GM21381 (cell line): ENCODE results near the gene CSKMT.
A peak's percentile ranks its signal among the peaks of the same experiment; 100 is the strongest.
"Not testable (repeated sequence)": the region's sequence is repeated elsewhere in the genome, so short reads cannot be mapped to it uniquely, and the experiment has no call there.

Experiments
- ATAC-seq: cut with Tn5 transposase; IDR thresholded peaks from one replicate; pipeline ENCODE4 v1.9.1; 2021; ENCODE audit warnings: mild to moderate bottlenecking, moderate library complexity; ENCODE audit not compliant: unreplicated experiment

The CSKMT gene

DNA sequence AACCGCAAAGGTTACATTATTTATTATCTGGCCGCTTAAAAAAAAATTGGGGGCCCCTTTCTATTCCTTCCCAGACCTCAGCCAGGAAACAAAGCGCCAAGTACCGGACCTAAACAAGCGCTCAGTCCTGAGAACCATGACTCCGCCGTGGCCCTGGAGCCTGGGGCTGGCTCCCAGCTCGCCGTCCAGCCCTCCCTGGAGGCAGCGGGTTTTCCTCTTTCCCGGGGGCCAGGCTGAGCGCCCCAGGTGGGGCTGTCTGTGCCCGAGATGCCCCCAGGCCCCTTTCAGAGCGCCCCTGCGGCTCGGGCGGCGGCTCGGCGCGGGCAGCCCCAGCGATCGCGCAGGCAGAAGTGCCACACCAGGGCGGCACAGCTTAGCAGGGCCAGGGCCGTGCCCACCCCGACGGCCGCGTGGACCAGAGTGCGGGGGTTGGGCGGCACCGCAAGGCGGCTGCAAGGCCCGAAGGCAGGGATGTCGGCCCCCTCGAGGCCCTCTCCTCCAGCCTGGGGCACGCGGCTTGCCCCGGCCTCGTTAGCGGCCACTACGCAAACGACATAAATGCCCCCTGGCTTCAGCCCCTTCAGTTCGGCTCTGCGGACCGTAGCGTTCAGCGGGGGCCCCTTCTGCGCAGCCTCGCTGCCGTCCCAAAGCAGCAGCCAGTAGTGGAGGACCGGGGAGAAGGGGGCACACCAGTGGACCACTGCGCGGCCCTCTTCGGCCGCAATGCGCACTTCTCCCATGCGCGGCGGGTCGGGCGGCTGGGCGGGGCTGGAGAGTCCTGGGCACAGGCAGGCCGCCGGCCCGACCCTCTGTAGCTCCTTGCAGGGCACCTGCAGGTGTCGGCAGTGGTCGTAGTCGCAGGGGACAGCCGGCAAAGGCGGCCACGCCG lies 22.6 kb downstream of the CSKMT start:
- ATAC-seq: no peak

DNA sequence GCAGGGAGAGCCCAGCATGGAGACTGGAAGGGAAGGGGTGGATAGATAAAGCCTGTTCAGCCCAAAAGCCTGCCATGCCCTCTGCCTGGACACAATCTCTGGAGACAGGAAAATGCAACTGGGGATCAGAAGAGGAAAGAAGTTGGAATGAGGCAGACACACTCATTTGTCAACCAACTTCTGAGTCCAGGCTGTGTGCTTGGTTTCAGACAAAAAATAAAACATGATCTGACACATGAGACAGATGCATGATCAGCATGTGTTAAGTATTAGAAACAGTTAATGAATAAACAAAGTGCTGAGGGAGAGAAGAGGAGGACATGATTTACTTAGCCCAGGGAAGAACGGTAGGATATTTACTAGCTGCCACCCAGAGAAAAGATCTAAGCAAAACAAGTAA lies 23.4 kb downstream of the CSKMT start:
- no peak for ATAC-seq

DNA sequence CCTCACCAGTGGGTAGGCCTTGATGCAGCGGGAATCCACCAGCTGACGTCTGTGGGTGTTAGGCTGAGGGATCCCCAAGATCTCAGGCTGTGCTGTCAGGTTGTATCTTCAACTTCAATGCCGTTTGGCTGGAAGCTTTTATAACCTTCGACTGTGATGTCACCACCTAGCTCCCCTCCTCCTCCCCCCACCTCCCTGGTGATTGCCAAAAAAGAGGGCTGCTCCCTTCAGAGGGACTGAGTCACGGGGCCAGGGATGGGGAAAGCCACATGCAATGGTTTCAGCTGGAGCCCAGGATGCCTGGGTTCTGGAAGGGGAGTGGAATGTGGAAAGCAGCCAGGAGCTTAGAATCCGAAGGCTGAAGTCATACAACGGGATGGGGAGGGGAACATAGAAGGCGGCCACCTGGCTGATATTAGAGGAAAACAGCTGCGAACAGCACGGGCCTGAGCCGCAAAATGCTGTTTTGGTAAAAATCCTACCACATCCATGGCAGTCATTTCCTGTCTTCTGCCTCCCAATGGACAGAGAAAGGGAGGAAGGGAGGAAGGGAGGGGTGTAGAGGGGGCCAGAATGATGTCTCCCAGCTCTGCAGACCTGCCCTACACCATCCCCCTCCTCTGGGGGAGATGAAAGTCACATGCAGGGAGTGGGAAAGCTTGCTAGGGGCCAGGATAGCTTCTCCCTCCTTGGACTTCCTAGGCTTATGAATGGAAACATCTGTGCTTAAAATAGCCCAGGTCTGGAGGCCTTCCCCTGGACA lies 24.5 kb downstream of the CSKMT start, which contains the start of gene LRRN4CL:
Gene LRRN4CL, minus strand, starts transcription at position 110 of the 763 bp plus-strand sequence. CDS start 1,022 bp downstream, outside the sequence.
- no peak for ATAC-seq

DNA sequence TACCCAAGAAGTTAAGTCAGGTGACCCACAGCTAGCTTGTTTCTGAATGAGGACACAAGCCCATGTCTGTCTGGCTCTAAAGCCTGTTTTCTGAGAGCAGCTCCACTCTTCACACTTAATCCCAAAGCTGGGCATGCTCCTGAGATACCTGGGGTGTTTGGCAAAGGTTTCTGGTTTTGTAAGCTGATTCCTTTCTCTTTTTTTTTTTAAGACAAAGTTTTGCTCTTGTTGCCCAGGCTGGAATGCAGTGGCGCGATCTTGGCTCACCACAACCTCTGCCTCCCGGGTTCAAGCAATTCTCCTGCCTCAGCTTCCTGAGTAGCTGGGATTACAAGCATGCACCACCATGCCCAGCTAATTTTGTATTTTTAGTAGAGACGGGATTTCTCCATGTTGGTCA lies 28.5 kb downstream of the CSKMT start:
- not testable (repeated sequence) for ATAC-seq

DNA sequence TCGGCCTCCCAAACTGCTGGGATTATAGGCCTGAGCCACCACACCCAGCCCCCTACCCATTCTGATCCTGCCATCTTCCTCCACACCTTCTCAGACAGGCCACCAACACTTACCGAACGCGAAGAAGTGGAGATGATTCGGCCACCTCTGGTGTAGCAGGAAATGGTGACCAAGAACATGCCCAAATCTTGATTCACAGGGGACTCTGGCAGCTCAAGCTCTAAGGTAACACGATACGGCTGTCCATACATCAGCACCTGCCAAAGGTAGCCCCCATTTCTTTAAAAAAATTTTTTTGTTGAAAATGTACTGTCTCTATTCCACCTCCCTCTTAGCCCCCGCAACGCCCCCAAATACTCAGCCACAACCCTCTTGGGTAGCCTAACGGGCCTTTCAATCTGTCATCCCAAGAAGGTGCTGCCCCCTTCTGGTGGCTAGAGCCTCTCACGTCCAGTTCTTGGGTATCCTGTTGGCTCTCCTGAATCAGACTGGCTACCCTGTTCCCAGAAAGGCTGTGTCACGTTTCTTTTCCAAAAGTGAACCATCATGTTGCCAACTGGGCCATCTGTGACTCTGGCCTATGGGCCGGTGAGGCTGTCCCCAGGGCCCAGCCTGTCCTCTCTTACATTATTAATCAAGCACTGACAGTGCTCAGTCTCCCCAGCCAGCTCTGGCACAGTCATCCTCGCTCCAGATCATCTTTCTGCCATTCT lies 29.5 kb downstream of the CSKMT start:
- no peak for ATAC-seq

DNA sequence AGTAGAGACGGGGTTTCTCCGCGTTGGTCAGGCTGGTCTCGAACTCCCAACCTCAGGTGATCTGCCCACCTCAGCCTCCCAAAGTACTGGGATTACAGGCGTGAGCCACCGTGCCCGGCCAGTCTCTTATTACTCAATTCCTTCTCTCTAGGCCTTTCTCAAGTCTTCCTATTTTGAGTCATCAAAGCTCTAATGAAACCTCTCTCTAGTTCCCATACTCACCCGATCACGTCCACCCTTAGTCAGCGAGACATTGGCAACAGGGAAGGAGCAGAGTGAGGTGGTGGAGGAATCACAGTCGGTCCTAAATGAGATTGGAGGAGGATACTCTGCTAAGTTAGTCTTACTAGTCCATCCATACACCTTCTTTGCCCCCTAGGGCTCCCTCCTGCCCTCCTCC lies 37.1 kb downstream of the CSKMT start:
- ATAC-seq: no peak

DNA sequence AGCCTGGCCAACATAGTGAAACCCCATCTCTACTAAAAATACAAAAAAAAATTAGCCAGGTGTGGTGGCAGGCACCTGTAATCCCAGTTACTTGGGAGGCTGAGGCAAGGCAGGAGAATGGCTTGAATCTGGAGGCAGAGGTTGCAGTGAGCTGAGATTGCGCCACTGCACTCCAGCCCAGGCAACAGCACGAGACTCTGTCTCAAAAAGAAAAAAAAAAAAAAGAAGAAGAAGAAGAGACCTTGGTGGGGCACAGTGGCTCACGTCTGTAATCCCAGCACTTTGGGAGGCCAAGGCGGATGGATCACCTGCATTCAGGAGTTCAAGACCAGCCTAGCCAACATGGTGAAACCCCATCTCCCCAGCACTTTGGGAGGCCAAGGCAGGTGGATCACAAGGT lies 38.8 kb downstream of the CSKMT start:
- ATAC-seq: not testable (repeated sequence)

DNA sequence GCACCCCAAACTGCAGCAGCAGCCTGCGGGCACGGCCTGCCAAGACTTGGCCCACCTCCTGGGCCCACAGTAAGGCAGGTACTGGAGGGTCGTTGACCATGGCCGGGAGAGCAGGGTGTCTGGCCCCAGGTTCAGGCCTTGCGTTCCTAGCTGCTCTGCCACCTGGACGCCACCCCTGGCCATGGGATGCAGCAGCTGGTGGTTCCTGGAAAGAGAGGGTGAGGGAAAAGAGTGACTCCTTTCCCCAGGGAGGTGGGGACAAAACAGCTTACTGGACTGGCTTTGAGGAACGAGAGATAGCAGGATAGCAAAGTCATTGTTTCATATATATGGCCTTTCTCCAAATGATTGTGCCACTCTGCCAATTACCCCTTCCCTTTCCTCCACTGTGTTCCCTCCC lies 40.3 kb downstream of the CSKMT start:
- no peak for ATAC-seq

DNA sequence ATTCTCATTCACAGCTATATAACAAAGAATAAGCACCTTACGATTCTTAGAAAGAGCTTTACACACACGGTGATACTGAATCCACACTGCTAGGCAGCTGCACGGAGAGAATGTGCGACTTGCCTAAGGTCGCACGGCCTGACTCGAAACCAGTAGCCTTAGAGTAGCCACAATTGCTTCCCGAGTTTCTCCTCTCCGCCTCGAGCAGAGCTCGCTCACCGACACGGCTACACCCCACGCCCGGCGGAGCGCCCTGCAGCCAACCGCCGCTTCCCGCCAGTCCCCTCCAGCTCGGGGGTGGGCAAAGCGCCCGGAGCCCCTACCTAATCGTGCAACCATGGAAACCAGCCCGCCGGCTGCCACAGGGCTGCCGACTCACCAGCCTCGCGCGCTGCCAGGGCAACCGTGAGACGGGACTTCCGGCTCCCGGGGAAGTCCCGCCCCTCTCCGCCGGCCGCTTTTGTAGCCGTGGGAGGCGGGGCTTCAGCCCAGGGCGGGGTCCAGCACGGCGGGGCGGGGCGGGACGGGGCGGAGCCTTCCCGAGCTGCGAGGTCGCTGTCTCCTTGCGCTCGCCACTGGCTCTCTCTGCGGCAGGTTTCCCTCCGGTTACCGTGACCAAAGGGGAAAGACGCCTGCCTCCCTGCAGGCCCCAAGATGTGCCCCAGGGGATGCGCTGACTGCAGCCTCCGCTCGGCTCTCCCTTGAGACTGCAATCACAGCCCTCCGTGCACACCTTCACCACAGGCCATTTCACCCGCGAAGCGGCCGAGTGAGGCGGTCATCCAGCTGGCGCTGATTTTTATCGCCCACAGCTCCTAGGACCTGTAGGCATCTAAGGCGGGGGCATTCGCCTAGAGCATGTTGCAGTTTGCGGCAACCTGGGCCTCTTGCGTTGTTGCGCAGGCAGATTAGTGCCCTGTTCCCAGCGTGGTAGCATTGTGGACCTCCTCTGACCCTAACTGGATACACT lies 41.1 kb downstream of the CSKMT start:
- peak; percentile 57 for ATAC-seq

DNA sequence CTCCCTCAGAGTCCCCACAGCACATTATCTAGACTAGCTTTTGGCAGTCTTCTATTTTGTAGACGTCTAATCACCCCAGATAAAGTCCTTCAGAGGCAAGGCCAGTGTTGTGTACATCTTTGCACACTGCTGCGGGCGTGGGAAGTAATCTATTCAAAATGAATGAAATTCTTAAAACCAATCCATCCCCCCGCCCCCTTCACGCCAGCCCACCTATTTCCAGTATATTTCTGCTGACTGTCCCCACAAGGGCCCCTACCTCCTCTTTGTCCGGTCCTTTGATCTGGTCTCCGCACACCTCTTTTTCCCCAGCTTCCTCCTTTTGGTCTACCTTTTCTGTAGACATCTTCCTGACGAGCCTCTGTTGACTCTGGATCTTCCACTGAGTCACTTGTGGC lies 41.7 kb downstream of the CSKMT start:
- ATAC-seq: no peak

DNA sequence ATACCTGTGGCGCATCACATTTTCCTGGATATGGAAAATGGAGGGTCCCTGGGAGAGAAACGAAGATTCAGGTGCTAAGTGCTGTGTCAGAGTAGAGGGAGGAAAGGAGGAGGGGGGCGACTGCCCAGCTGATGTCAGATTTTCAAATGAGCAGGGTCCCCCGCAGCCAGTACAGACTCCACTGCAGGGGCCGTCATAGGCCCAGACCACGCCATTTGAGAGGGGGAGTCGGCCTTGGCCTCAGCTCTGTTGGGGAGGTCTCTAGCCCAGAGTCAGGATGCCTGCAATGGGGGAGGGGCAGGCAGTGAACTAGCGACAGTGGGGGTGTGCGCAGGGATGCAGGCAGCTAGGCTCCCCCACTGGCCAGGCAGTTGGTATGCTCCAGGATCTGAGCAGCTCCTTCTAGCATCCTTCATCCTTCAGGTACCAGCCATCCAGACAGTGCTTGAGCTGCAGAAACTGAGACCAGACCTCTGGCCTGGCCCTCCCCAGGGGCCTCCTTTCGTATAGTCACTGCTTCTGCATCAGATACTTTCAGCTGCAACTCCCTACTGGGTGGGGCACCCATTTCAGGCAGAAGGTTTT lies 42.3 kb downstream of the CSKMT start, which contains the start of the genes BSCL2 and GNG3:
Gene BSCL2, minus strand, starts transcription at position 148 of the 585 bp plus-strand sequence. CDS start 229 bp downstream, outside the sequence.
Gene GNG3, plus strand, starts transcription at position 400 of the 585 bp plus-strand sequence. CDS start 620 bp downstream, outside the sequence.
- no peak for ATAC-seq

DNA sequence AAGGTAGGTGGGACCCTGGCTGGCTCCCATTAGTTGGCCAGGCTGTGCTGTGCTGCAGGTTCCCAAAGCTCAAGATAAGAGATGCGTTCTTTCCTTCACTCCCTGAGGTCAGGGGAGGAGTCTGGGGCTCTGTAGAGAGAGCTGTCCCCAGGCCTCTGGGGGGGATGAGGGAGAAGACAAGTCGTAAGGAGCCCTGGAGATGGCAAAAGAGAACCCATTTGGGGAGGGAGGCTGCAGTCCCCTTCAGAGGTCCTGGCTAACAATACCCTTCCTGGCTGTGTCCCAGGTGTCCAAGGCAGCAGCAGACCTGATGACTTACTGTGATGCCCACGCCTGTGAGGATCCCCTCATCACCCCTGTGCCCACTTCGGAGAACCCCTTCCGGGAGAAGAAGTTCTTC lies 43.3 kb downstream of the CSKMT start:
- no peak for ATAC-seq

DNA sequence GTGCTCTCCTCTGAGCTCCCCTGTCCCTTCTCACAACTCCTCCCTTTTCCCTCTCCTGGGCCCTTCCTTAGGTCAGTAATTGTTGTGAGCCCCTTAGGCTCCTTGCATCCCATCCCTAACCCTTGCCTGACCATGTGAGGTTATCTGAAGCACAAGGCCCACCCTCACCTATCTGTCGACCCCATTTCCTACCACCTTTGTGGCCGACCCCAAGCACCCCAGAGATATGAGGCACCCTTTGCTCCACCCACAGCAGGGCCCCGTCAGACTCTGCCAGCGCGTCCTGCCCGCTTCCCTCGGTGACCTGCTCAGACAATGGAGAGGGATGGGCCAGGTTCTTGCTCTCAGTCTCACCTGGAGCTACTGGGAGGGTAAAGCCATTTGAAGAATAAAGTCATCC lies 43.7 kb downstream of the CSKMT start:
- no peak for ATAC-seq

DNA sequence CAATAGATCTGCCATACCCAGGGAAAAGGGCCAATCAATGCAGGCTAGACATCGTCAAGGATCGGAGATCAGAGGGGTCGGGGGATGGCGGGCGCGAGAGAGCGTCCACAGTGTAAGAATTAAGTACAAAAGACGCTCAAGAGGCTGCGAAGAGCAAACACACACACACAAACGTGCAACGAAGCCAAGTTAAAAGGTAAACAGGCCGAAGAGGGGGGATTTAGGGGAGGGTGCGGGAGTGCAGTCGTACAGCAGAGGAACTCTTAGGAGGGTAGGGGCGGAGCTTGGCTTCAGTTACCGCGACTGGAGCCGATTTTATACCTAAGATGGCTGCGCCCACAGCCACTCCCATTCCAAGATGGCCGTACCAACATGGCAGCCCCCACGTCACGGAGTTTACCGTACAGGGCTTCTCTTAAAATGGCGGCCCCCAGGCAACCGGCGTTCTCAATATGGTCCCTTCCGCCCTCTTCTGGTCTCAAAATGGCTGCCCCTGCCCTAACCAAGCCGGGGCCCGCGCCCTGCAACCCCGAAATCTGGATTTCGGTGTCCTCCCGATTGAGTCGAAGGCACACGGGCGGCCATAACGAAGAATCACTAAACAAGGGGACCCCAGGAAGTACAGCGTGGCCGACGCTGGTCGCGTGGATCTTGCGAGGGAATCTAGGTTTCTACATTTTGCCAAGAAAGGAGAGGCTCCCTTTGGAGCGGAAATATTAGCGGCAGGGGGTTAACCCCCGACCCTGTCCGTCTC lies 44.3 kb downstream of the CSKMT start:
- peak; percentile 63 for ATAC-seq

DNA sequence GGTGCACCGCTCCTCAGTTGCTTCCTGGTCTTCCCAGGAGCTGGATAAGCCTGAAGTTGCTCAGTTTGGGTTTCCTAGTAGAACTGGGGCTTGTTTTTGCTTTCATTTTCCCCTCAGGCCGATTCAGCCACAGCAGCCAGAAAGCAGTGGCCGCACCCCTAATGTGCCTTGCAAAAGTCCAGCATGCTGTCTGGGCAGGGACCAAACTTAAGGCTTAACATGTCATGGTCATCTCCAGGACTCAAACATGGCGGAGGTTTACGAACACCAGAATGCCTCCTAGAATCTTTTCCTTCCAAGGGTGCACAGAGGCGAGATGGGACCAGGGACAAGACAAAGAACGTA lies 44.9 kb downstream of the CSKMT start:
- ATAC-seq: no peak

DNA sequence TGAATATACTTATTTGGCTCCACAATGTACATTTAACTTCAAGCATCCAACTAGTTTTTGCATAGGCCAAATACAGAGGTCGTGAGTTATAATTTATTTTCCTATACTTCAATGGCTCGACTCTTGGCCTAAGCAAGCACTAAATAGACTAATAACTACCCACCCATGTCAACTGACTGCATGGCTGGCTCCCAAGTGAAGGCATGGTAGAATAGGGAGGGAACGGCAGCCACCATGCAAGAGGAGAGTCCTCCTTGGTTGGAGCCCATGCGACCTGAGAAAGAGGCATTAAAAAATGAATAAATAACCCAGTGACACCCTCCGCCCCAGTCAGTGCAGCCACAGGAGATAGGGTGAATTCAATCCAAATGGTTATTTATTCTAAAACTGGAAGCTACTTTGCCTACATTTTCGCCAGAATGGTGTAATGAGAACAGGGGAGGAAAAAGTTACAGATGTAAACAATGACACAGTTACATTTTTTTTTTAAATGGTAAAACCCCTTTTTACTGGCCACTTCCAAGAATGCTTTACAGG lies 47.2 kb downstream of the CSKMT start:
- ATAC-seq: no peak

DNA sequence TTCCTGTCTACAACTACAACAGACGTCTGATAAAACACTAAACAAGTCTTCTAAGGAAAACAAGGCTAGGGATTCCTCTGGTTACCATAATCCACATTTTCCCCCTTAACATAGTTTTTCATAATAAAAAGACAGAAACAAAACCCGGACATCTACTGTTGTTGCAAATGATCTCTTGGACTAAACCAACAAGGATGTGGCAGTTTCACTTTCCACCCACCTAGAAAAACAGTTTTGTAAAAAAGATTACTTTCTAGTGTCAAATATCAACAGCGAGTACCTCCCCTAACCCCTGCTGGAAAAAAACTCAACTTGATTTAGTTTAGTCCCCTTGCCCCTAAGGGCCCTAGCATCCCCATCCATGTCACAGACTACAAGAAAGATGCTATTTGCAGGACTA lies 47.7 kb downstream of the CSKMT start:
- ATAC-seq: no peak

DNA sequence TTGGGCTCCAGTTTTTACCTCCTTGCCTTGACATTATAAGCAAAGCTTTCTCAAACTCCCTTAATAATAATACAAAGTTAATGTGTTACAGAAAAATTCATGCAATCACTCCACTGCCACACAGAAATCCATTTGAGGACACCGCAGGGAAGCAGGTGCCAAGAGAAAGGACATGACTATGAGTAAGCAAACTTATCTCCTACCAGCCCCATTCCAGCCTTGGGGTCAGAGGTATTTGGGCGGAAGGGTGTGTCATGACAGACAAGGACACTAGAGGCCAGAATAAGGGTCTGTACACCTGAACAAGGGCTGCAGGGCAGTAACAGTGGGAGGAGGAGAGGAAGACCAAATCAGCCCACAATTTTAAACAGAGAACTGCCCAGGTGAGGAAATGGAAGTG lies 48.2 kb downstream of the CSKMT start:
- no peak for ATAC-seq
